ENCODE measurements around the gene NOP10. TPM values are rescaled to one million over a fixed set of nuclear protein-coding genes. Genes with fewer than 3 reads are reported as not detected.
A peak's percentile ranks its signal among the peaks of the same experiment; 100 is the strongest.

Gene NOP10
- total RNA-seq, 1 experiment from 2014 or later: 341 TPM

- DNase-seq (ENCODE audit: low spot score): no peak
Measured at GRCh38 chr15:34332553-34333120, 10.3 kb downstream of the NOP10 start.

- DNase-seq (ENCODE audit: low spot score): no peak
Measured at GRCh38 chr15:34331809-34332208, 11.1 kb downstream of the NOP10 start.

GRCh38 chr15:34330279-34330678, 12.7 kb downstream of the NOP10 start:
- DNase-seq (ENCODE audit: low spot score): no peak

- DNase-seq (ENCODE audit: low spot score): no peak
Measured at GRCh38 chr15:34329006-34329405, 13.9 kb downstream of the NOP10 start.

- DNase-seq (ENCODE audit: low spot score): no peak
Measured at GRCh38 chr15:34327906-34328305, 15.0 kb downstream of the NOP10 start.

GRCh38 chr15:34325368-34325767, 17.6 kb downstream of the NOP10 start:
- DNase-seq (ENCODE audit: low spot score): no peak

- DNase-seq (ENCODE audit: low spot score): no peak
Measured at GRCh38 chr15:34324933-34325332, 18.0 kb downstream of the NOP10 start.

GRCh38 chr15:34323217-34323616, 19.7 kb downstream of the NOP10 start:
- no peak for DNase-seq (ENCODE audit: low spot score)

GRCh38 chr15:34318277-34319079, 24.5 kb downstream of the NOP10 start:
- peak; percentile 55 for DNase-seq (ENCODE audit: low spot score)

- no peak for DNase-seq (ENCODE audit: low spot score)
Measured at GRCh38 chr15:34314491-34315490, 28.1 kb downstream of the NOP10 start.

GRCh38 chr15:34311563-34311962, 31.4 kb downstream of the NOP10 start:
- no peak for DNase-seq (ENCODE audit: low spot score)

GRCh38 chr15:34304613-34305012, 38.3 kb downstream of the NOP10 start:
- DNase-seq (ENCODE audit: low spot score): no peak

GRCh38 chr15:34301058-34301457, 41.9 kb downstream of the NOP10 start:
- DNase-seq (ENCODE audit: low spot score): no peak

GRCh38 chr15:34297059-34297458, 45.9 kb downstream of the NOP10 start:
- DNase-seq (ENCODE audit: low spot score): no peak

GRCh38 chr15:34292621-34293020, 50.3 kb downstream of the NOP10 start:
- no peak for DNase-seq (ENCODE audit: low spot score)

Other genes starting within 250 kb of the NOP10 start
- 32.3 and 40.0 TPM in 2 replicates for gene EMC7, start 241.3 kb downstream of the NOP10 start, total RNA-seq (2014; rRNA removed; shearing (Covaris generic))
- 1.3 and 1.6 TPM in 2 replicates for gene PGBD4, start 241.1 kb downstream of the NOP10 start, total RNA-seq (2014; rRNA removed; shearing (Covaris generic))
- gene KATNBL1, start 133.0 kb downstream of the NOP10 start, total RNA-seq (2014; rRNA removed; shearing (Covaris generic)): 48.9 and 49.8 TPM in 2 replicates
- 191 and 281 TPM in 2 replicates for gene EMC4, start 118.1 kb downstream of the NOP10 start, total RNA-seq (2014; rRNA removed; shearing (Covaris generic))
- gene SLC12A6, start 5.4 kb downstream of the NOP10 start, total RNA-seq (2014; rRNA removed; shearing (Covaris generic)): 5.7 and 7.6 TPM in 2 replicates
- not detected in 2 replicates for gene NUTM1, start 179 bp upstream of the NOP10 start, total RNA-seq (2014; rRNA removed; shearing (Covaris generic))
- gene LPCAT4, start 24.1 kb upstream of the NOP10 start, total RNA-seq (2014; rRNA removed; shearing (Covaris generic)): 8.9 and 9.8 TPM in 2 replicates
- gene GOLGA8A, start 94.7 kb upstream of the NOP10 start, total RNA-seq (2014; rRNA removed; shearing (Covaris generic)): 6.7 and 8.1 TPM in 2 replicates
- 13.6 and 18.7 TPM in 2 replicates for gene GOLGA8B, start 240.5 kb upstream of the NOP10 start, total RNA-seq (2014; rRNA removed; shearing (Covaris generic))